GM10248 (cell line): Measurements from ENCODE around the gene PDLIM5.
"Not testable (repeated sequence)": the region's sequence is repeated elsewhere in the genome, so short reads cannot be mapped to it uniquely, and the experiment has no call there.

Source experiments
- CTCF ChIA-PET: fragments of 300-600 bp; sonication (Branson Sonifier 250); formaldehyde crosslinking; extraction: SDS; loops from one replicate; lab custom pipeline; 2021; ENCODE audit warnings: antibody characterized with exemption; lab: Yijun Ruan, JAX
- POLR2A ChIA-PET: fragments of 350-650 bp; sonication (Branson Sonifier 250); formaldehyde crosslinking; extraction: SDS; loops from one replicate; lab custom pipeline; 2020; ENCODE audit warnings: antibody characterized with exemption; lab: Yijun Ruan, JAX
- DNase-seq: peaks from one replicate; pipeline ENCODE4 v3.0.0; 2012; ENCODE audit errors: extremely low spot score
- CTCF ChIP-seq: IDR thresholded peaks from 2 replicates; pipeline ENCODE4 v1.5.1; 2012; ENCODE audit warnings: mild to moderate bottlenecking, low read depth; ENCODE audit errors: extremely low read depth, missing control alignments, control extremely low read depth

Gene PDLIM5

GRCh38 chr4:94470132-94470531, 18.4 kb downstream of the PDLIM5 start:
- ChIA-PET POLR2A (no interaction called here), CTCF (no interaction called here)
- no peak for DNase-seq
- no peak for TF ChIP-seq CTCF

DNA sequence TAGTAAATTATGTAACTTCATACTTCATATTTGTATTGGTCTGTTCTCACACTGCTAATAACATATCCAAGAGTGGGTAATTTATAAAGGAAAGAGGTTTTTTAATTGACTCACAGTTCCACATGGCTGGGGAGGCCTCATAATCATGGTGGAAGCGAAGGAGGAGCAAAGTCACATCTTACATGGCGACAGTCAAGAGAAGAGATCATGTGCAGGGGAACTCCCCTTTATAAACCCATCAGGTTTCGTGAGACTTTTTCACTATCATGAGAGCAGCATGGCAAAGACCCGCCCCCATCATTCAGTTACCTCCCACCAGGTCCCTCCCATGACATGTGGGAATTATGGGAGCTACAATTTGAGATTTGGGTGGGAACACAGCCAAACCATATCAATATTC, 19.0 kb downstream of the PDLIM5 start:
- CTCF ChIA-PET, DNase-seq, POLR2A ChIA-PET: not testable (repeated sequence)

DNA sequence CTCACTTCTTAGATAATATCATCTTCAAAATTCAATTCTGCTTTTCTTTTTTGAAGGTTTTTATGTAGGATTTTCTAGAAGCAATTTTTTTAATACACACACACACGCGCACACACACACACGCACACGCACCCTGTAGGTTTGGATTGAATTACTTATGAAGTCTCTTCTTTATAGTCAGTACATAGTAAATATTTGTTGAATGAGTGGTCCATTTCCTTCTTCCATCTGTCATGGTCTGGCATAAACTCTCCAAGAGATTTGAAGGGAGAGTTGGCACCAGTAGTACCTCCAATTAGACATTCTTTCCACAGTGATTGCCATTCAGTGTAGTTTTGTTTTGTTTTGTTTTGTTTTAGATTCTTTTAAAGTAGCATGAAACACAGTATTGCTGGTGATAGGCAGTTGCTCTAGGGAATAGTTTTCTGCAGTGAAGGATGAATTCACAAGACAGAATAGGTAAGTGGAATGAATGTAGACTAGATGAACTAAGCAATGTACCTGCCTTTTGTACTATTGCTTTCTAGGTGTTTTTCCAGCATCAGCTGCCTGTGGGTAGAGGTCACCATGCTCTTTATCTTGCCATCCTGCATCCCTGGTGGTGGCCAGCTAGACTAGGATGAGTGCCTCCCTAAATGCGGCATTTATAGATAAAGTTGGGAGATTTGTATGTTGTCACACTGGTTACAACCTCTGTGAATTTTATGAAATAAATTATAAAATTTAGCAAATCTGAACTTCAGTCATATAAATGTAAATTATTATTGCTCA, 20.5 kb downstream of the PDLIM5 start:
- CTCF ChIA-PET = no interaction called here
- POLR2A ChIA-PET = interaction anchor here (0.6 kb wide), 1 partner anchor 57 kb away, joined by 4 read pairs; no protein-coding TSS in a partner anchor
- TF ChIP-seq CTCF = no peak
- DNase-seq = no peak

- DNase-seq = no peak
- CTCF ChIA-PET = no interaction called here
- POLR2A ChIA-PET = no interaction called here
- TF ChIP-seq CTCF = no peak
Observed at GRCh38 chr4:94475050-94475449, 23.3 kb downstream of the PDLIM5 start.

DNA sequence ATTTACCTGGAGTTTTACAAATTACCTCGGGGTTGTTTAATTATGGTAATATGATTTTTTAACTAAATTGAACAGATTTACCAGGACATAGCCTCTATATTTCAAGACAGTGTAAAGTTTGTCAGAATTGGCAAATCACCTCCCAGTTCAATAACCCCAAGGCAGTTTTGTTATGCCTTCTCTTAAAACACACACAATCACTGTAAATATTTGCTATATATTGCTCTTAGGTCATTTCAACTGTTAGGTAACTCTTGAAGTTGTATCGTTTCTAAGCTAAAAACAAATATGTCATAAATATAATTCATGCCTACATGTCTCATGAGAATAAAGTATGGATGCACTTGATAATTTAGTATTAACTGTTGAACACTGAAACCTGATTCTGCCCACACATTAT, 24.1 kb downstream of the PDLIM5 start:
- CTCF ChIA-PET = no interaction called here
- POLR2A ChIA-PET = no interaction called here
- TF ChIP-seq CTCF = no peak
- no peak for DNase-seq

- DNase-seq = no peak
- POLR2A ChIA-PET = no interaction called here
- CTCF ChIA-PET = no interaction called here
- TF ChIP-seq CTCF = no peak
Observed at GRCh38 chr4:94477227-94477626, 25.5 kb downstream of the PDLIM5 start.

GRCh38 chr4:94478805-94479204, 27.1 kb downstream of the PDLIM5 start:
- CTCF ChIA-PET = not testable (repeated sequence)

More at GRCh38 chr4:94478805-94479204, 27.1 kb downstream of the PDLIM5 start:
- DNase-seq, POLR2A ChIA-PET: not testable (repeated sequence)
